Measurements from ENCODE around the gene RPTOR. TPM values are rescaled to one million over a fixed set of nuclear protein-coding genes. Genes with fewer than 3 reads are reported as not detected.

Gene RPTOR
- polyA plus RNA-seq, 1 donor (not counting 4 experiments of a cell fraction or from before 2014, with no cell fraction given): 4.0 TPM

- no peak for DNase-seq (ENCODE audit: low read depth, low spot score)
- Histone ChIP-seq H3K9ac (ENCODE audit: control insufficient read depth, extremely low read depth, insufficient read depth, low read length) (no peak overlapping the region), H3K9me1 (ENCODE audit: control insufficient read depth, extremely low read depth, insufficient read depth, low read length) (peaks cover 2% of the 10 kb centered on the region), H3K36me3 (ENCODE audit: control insufficient read depth in 2 of 2, extremely low read depth in 1 of 2, insufficient read depth in 2 of 2, low read length in 2 of 2) (no peaks in the 10 kb centered on the region), H3K4me3 (ENCODE audit: control insufficient read depth in 2 of 3, extremely low read depth in 1 of 3, insufficient read depth in 2 of 3, low read depth in 1 of 3, low read length in 3 of 3) (no peak overlapping the region), H3K79me2 (ENCODE audit: control insufficient read depth, insufficient read depth, low read length) (no peaks in the 10 kb centered on the region), H3K27ac (ENCODE audit: control insufficient read depth, insufficient read depth, low read length) (no peak overlapping the region), H3K4me2 (ENCODE audit: control insufficient read depth, extremely low read depth, insufficient read depth, low read depth, low read length) (no peak overlapping the region), H3K4me1 (ENCODE audit: control insufficient read depth, extremely low read depth, insufficient read depth, low read length) (peaks cover 4% of the 10 kb centered on the region), H4K20me1 (ENCODE audit: control insufficient read depth, extremely low read depth, insufficient read depth, low read length) (no peaks in the 10 kb centered on the region), H3K27me3 (ENCODE audit: control insufficient read depth, extremely low read depth, insufficient read depth, low read length) (no peaks in the 10 kb centered on the region), H3K9me3 (ENCODE audit: control insufficient read depth, low read depth, low read length) (peaks cover 2% of the 10 kb centered on the region), H2AFZ (ENCODE audit: control insufficient read depth, low read length) (no peak overlapping the region)
- dilution Hi-C loops (cut with MboI; ENCODE audit: extremely low pct_ligation_motif_present, low sequenced_read_pairs): no loop called here
- TF ChIP-seq CTCF (optimal IDR thresholded peaks at IDR 0.05 in 1 of 3, IDR thresholded peaks at IDR 0.05 in 1 of 3, conservative IDR thresholded peaks at IDR 0.05 in 1 of 3; ENCODE audit: extremely low read depth in 1 of 3, insufficient read depth in 2 of 3, low read length in 3 of 3) (no peak), EZH2 (IDR thresholded peaks at IDR 0.05; ENCODE audit: low read length) (no peak)
- no peak for FAIRE-seq
These were observed 262.4 kb downstream of the RPTOR start for GRCh38 chr17:80807014-80807413.

GRCh38 chr17:80807882-80808281 is 263.2 kb downstream of the RPTOR start:
- H3K9ac ChIP-seq (ENCODE audit: control insufficient read depth, extremely low read depth, insufficient read depth, low read length): no peak overlapping the region
- no peaks in the 10 kb centered on the region for H3K36me3 ChIP-seq (ENCODE audit: control insufficient read depth in 2 of 2, extremely low read depth in 1 of 2, insufficient read depth in 2 of 2, low read length in 2 of 2)
- peaks cover 2% of the 10 kb centered on the region for H3K9me1 ChIP-seq (ENCODE audit: control insufficient read depth, extremely low read depth, insufficient read depth, low read length)
- no peaks in the 10 kb centered on the region for H4K20me1 ChIP-seq (ENCODE audit: control insufficient read depth, extremely low read depth, insufficient read depth, low read length)
- no peak overlapping the region for H2AFZ ChIP-seq (ENCODE audit: control insufficient read depth, low read length)
- H3K27ac ChIP-seq (ENCODE audit: control insufficient read depth, insufficient read depth, low read length): no peak overlapping the region
- H3K79me2 ChIP-seq (ENCODE audit: control insufficient read depth, insufficient read depth, low read length): no peaks in the 10 kb centered on the region
- dilution Hi-C loops (cut with MboI; ENCODE audit: extremely low pct_ligation_motif_present, low sequenced_read_pairs): no loop called here
- H3K4me3 ChIP-seq (ENCODE audit: control insufficient read depth in 2 of 3, extremely low read depth in 1 of 3, insufficient read depth in 2 of 3, low read depth in 1 of 3, low read length in 3 of 3): no peak overlapping the region
- TF ChIP-seq CTCF (optimal IDR thresholded peaks at IDR 0.05 in 1 of 3, IDR thresholded peaks at IDR 0.05 in 1 of 3, conservative IDR thresholded peaks at IDR 0.05 in 1 of 3; ENCODE audit: extremely low read depth in 1 of 3, insufficient read depth in 2 of 3, low read length in 3 of 3) (no peak), EZH2 (IDR thresholded peaks at IDR 0.05; ENCODE audit: low read length) (no peak)
- H3K4me1 ChIP-seq (ENCODE audit: control insufficient read depth, extremely low read depth, insufficient read depth, low read length): peaks cover 4% of the 10 kb centered on the region
- no peak for DNase-seq (ENCODE audit: low read depth, low spot score)
- no peak overlapping the region for H3K4me2 ChIP-seq (ENCODE audit: control insufficient read depth, extremely low read depth, insufficient read depth, low read depth, low read length)
- no peak for FAIRE-seq
- H3K27me3 ChIP-seq (ENCODE audit: control insufficient read depth, extremely low read depth, insufficient read depth, low read length): no peaks in the 10 kb centered on the region
- peaks cover 2% of the 10 kb centered on the region for H3K9me3 ChIP-seq (ENCODE audit: control insufficient read depth, low read depth, low read length)

Measured in keratinocyte (primary cell).